Muscle layer of duodenum (tissue), 2 donors: ENCODE data around the gene SLC35B4.

Experiments used
- H3K27ac ChIP-seq: one replicate; pipeline ENCODE4 v1.7.0; 2013; ENCODE audit warnings: mild to moderate bottlenecking, low read length
- H3K27me3 ChIP-seq: one replicate; pipeline ENCODE4 v1.7.0; 2013; ENCODE audit warnings: low read depth, mild to moderate bottlenecking, control low read depth, low read length
- H3K36me3 ChIP-seq, 2 donors: one replicate each; pipeline ENCODE4 v1.7.0; 2013; ENCODE audit warnings: low read length in 2 of 2, control low read depth in 1 of 2, mild to moderate bottlenecking in 1 of 2; ENCODE audit not compliant: insufficient read depth in 2 of 2, control insufficient read depth in 1 of 2
- H3K4me1 ChIP-seq, 2 donors: one replicate each; pipeline ENCODE4 v1.7.0; 2013; ENCODE audit warnings: low read length in 2 of 2, mild to moderate bottlenecking in 2 of 2, control low read depth in 1 of 2, moderate library complexity in 1 of 2; ENCODE audit not compliant: insufficient read depth in 2 of 2, control insufficient read depth in 1 of 2
- H3K4me3 ChIP-seq, 2 donors: one replicate each; pipeline ENCODE4 v1.7.0; 2013; ENCODE audit warnings: low read length in 2 of 2, low read depth in 1 of 2, mild to moderate bottlenecking in 1 of 2
- H3K9me3 ChIP-seq, 2 donors: one replicate each; pipeline ENCODE4 v1.7.0; 2013; ENCODE audit warnings: low read length in 2 of 2, control low read depth in 1 of 2, mild to moderate bottlenecking in 1 of 2; ENCODE audit not compliant: control insufficient read depth in 1 of 2
- donor health status: healthy.

The SLC35B4 gene

GRCh38 chr7:134255814-134256213, 60.9 kb downstream of the SLC35B4 start:
- H3K27me3 ChIP-seq, result no peaks in the 10 kb centered on the region

DNA sequence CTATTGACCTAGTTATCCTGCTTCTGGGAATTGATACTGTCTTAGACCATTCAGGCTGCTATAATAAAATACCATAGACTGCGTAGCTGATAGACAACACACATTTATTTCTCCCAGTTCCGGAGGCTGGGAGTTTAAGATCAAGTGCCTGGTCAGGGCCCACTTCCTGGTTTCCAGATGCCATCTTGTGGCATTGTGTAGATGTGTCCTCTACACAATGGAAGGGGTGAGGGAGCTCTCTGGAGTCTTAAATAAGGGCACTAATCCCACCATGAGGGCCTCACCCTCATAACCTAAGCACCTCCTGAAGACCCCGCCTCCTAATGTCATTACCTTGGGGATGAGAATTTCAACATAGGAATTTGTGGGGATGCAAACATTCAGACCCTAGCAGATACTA, 62.4 kb downstream of the SLC35B4 start:
- H3K36me3 ChIP-seq, result no peaks in the 10 kb centered on the region
- H3K27me3 ChIP-seq, result no peaks in the 10 kb centered on the region
- H3K9me3 ChIP-seq, result no peaks in the 10 kb centered on the region
- H3K4me1 ChIP-seq, result no peaks in the 10 kb centered on the region
- no peak overlapping the region for H3K4me3 ChIP-seq
- no peak overlapping the region for H3K27ac ChIP-seq

More at GRCh38 chr7:134255814-134256213, 60.9 kb downstream of the SLC35B4 start:
- no peaks in the 10 kb centered on the region for H3K36me3 ChIP-seq
- no peak overlapping the region for H3K4me3 ChIP-seq
- no peaks in the 10 kb centered on the region for H3K9me3 ChIP-seq
- no peaks in the 10 kb centered on the region for H3K4me1 ChIP-seq
- no peak overlapping the region for H3K27ac ChIP-seq

DNA sequence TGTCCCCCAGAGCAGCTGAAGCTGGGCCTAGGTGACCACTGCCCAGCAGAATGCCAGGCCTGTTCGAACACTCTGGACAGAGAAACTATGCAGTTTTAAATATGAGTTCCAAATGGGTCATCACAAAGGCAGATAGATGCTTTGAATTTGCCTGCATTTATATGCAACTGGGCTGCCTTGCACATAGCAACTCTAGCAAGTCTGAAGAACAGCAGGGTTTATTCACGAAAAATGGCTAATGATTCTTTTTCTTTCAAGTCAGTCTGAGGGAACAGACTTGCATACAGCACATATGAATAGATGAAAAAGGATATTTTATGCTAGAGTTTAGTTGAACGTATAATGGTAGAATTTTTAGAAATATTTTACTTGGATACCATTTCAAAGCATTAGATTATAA, 68.5 kb downstream of the SLC35B4 start:
- Histone ChIP-seq H3K4me3 (no peak overlapping the region), H3K27me3 (no peaks in the 10 kb centered on the region), H3K4me1 (no peaks in the 10 kb centered on the region), H3K36me3 (no peaks in the 10 kb centered on the region), H3K27ac (no peak overlapping the region), H3K9me3 (no peaks in the 10 kb centered on the region)

- no peak overlapping the region for H3K4me3 ChIP-seq
- H3K27me3 ChIP-seq, result no peaks in the 10 kb centered on the region
- H3K36me3 ChIP-seq, result no peaks in the 10 kb centered on the region
- no peak overlapping the region for H3K27ac ChIP-seq
- no peaks in the 10 kb centered on the region for H3K4me1 ChIP-seq
- no peaks in the 10 kb centered on the region for H3K9me3 ChIP-seq
Measured at GRCh38 chr7:134246761-134247160, 70.0 kb downstream of the SLC35B4 start.

GRCh38 chr7:134246347-134246746, 70.4 kb downstream of the SLC35B4 start:
- H3K27ac ChIP-seq, result no peak overlapping the region
- H3K4me3 ChIP-seq, result no peak overlapping the region
- no peaks in the 10 kb centered on the region for H3K9me3 ChIP-seq
- H3K27me3 ChIP-seq, result no peaks in the 10 kb centered on the region
- H3K36me3 ChIP-seq, result no peaks in the 10 kb centered on the region
- H3K4me1 ChIP-seq, result no peaks in the 10 kb centered on the region

DNA sequence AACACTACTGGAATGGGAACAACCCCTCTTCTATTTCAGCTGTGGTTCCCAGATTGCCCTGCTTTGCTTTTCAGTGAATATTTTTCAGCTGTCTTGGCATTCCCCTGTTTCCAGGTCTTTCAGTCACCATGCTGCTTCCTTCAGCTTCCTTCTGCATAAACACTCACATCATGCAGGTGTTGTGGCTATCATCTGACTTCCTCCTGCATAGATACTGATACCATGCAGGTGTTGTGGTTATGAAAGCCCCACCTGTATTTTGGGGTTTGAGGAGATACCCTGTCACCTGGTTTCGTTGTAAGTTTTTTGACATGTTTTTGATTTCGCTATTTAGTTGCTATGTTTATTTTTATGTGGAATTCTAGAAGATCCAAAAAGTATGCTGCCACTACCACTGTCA, 71.5 kb downstream of the SLC35B4 start:
- H3K4me3 ChIP-seq, result no peak overlapping the region
- no peaks in the 10 kb centered on the region for H3K27me3 ChIP-seq
- H3K36me3 ChIP-seq, result no peaks in the 10 kb centered on the region
- no peaks in the 10 kb centered on the region for H3K9me3 ChIP-seq
- no peak overlapping the region for H3K27ac ChIP-seq
- no peaks in the 10 kb centered on the region for H3K4me1 ChIP-seq
